Erythroblast (primary cell): Measurements from ENCODE around the gene PIP5K1C.
A peak's percentile ranks its signal among the peaks of the same experiment; 100 is the strongest.
"Not testable (repeated sequence)": the region's sequence is repeated elsewhere in the genome, so short reads cannot be mapped to it uniquely, and the experiment has no call there.

Source experiments
- DNase-seq, 2 experiments: peaks; one replicate each; lab custom pipeline; 2025; lab: John Stamatoyannopoulos, UW
- GATA1 ChIP-seq: IDR thresholded peaks from 2 replicates; pipeline ENCODE4 v1.6.1; 2011; ENCODE audit warnings: low read depth, mild to moderate bottlenecking, control low read depth, low read length, moderate library complexity
- POLR2A ChIP-seq: IDR thresholded peaks from 2 replicates; pipeline ENCODE4 v1.6.1; 2011; ENCODE audit warnings: mild to moderate bottlenecking, low read length

PIP5K1C gene

DNA sequence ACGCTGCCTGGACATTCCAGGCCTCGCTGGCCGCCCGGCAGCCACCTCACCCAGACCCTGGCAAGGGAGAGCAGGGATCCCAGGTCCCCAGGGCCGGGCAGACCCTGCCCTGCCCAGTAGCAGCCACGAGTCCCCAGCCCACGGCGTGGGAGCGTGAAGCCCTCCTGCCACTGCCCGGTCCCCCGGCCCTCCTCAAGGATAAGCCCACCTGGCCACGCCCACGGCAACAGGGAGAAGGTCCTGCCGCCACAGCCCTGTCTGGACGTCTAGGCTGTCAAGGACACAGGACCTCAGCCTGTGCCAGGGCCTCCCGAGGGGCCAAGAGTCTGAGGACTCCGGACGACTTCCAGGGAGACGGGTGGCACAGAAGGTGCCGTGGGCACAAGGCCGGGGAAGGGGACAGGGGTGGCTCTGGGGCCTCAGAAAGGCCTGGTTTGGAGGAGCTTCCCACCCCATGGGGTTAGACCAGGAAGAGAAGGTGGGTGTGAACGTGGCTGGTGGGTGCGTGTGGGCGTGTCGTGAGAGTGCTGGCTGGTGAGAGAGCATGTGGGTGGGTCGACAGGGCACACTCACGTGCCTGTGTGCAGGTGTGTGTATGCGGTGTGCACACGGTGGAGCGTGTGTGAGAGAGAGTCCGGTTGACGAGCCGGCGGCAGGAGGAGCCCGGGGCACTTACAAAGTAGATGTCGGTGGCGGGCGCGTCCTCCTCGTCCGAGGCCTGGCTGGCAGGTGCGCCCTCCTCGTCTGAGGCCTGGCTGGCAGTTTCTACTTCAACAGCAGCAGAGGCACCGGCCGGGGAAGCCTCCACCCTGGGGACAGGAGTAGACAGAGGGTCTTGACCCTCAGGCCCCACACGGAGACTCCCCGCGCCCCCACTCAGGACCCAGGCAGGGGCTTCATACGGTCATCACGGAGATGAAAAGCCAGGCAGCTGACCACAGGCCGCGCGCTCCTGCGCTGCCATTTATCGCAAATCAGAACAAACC is 61.8 kb downstream of the PIP5K1C start:
- no peak for DNase-seq
- TF ChIP-seq POLR2A (no peak), GATA1 (no peak)

GRCh38 chr19:3637621-3638020 is 62.6 kb downstream of the PIP5K1C start:
- TF ChIP-seq POLR2A = no peak
- TF ChIP-seq GATA1 = no peak

GRCh38 chr19:3636962-3637361 is 63.3 kb downstream of the PIP5K1C start:
- TF ChIP-seq GATA1 (no peak), POLR2A (no peak)
- DNase-seq = no peak

More at GRCh38 chr19:3637621-3638020, 62.6 kb downstream of the PIP5K1C start:
- no peak for DNase-seq

GRCh38 chr19:3636506-3636905 is 63.8 kb downstream of the PIP5K1C start:
- no peak for TF ChIP-seq POLR2A
- no peak for TF ChIP-seq GATA1
- no peak for DNase-seq

GRCh38 chr19:3634496-3635045 is 65.7 kb downstream of the PIP5K1C start:
- no peak for DNase-seq
- TF ChIP-seq GATA1 = no peak
- no peak for TF ChIP-seq POLR2A

GRCh38 chr19:3633559-3633988 is 66.7 kb downstream of the PIP5K1C start:
- TF ChIP-seq GATA1 (no peak), POLR2A (no peak)
- no peak for DNase-seq

GRCh38 chr19:3632739-3633558 is 67.3 kb downstream of the PIP5K1C start:
- DNase-seq = no peak
- no peak for TF ChIP-seq GATA1
- TF ChIP-seq POLR2A = no peak

DNA sequence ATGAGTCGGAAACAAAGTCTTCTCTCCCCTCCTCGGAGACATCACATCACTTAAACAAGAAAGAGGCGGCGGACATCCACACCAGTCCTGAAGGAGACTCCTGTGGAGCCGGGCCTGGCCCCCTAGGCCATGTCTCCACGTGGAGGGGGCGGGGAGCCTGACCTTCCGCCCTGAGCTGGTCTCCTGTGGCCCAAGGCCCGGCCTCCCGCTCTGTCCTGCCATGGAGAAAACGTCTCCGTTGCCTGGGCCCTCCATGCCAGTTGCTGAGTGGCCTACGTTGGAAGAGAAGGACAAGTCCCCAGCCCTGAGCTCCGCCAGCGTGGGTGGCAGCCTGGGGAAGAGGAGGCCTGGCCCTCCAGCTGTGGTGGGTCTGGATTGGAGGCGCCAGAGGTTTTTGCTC is 68.2 kb downstream of the PIP5K1C start:
- TF ChIP-seq GATA1 = no peak
- no peak for DNase-seq

GRCh38 chr19:3631053-3631861 is 69.0 kb downstream of the PIP5K1C start:
- TF ChIP-seq GATA1 = no peak
- TF ChIP-seq POLR2A = no peak
- DNase-seq = no peak

GRCh38 chr19:3628766-3629165 is 71.5 kb downstream of the PIP5K1C start:
- not testable (repeated sequence) for DNase-seq

DNA sequence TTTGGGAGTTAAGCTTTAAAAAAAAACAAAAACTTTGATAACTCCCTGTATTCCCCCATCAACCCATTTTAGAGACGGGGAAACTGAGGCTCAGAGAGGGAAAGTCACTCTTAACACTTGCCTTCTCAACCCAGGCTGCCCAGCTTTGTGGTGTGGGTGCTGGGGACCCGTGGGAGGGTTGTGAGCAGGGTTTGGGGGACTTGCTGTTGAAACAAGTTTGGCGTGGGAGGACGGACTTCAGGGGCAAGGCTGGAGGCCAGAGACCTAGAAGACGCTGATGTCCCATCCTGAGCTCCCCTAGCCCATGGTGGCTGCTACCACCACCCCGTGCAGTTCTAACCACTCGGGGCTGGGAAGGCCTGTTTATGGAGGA is 72.9 kb downstream of the PIP5K1C start:
- DNase-seq = no peak
- no peak for TF ChIP-seq GATA1

GRCh38 chr19:3626473-3627350 is 73.6 kb downstream of the PIP5K1C start, which contains the start of gene CACTIN:
TSS of gene CACTIN (minus strand) at chr19:3626790. CDS start at chr19:3626762, 28 bp downstream.
- peak; percentile 99 for DNase-seq
- TF ChIP-seq GATA1 (no peak), POLR2A (peak; percentile 83)
